AG04449 (cell line): ENCODE measurements around the gene CCR8.

ENCODE experiments used
- CTCF ChIA-PET: fragments of 350-600 bp; formaldehyde crosslinking; extraction: SDS; loops from one replicate; lab custom pipeline; 2021; ENCODE audit warnings: antibody characterized with exemption; lab: Yijun Ruan, JAX
- POLR2A ChIA-PET: fragments of 400-600, 350-600 bp; formaldehyde crosslinking; extraction: SDS; loops from one replicate; lab custom pipeline; 2020; ENCODE audit warnings: antibody characterized with exemption, inconsistent platforms; lab: Yijun Ruan, JAX
- DNase-seq: peaks from one replicate; pipeline ENCODE4 v3.0.0-alpha.2; 2010; ENCODE audit warnings: low read depth, low spot score
- H3K4me3 ChIP-seq: 2 replicates; pipeline ENCODE4 v1.5.1; 2011; ENCODE audit warnings: low read depth, mild to moderate bottlenecking, control low read depth, low read length
- CTCF ChIP-seq: IDR thresholded peaks from one replicate; pipeline ENCODE4 v1.5.1; 2011; ENCODE audit warnings: mild to moderate bottlenecking, moderate library complexity, low read length, control low read depth, inconsistent platforms; ENCODE audit not compliant: insufficient read depth; ENCODE audit errors: missing control alignments

CCR8 gene

GRCh38 chr3:39285332-39285731, 44.2 kb upstream of the CCR8 start:
- ChIA-PET CTCF (interaction anchor here (1.0 to 14.7 kb wide), 7 partner anchors 11 to 219 kb away, joined by 3 to 574 read pairs (median 11); partner anchors contain the start of genes GORASP1, TTC21A and XIRP1), POLR2A (no interaction called here)
- no peak for DNase-seq
- no peak for TF ChIP-seq CTCF
- H3K4me3 ChIP-seq: no peak overlapping the region

- DNase-seq: no peak
- CTCF ChIA-PET: interaction anchor here (0.8 to 14.7 kb wide), 14 partner anchors 9 to 284 kb away, joined by 3 to 574 read pairs (median 8); partner anchors contain the start of genes CX3CR1, GORASP1, TTC21A and XIRP1
- no peak overlapping the region for H3K4me3 ChIP-seq
- no peak for TF ChIP-seq CTCF
- POLR2A ChIA-PET: no interaction called here
Observed at GRCh38 chr3:39286771-39287170, 42.7 kb upstream of the CCR8 start.

- no peak overlapping the region for H3K4me3 ChIP-seq
- POLR2A ChIA-PET: no interaction called here
- CTCF ChIA-PET: interaction anchor here (1.0 to 14.7 kb wide), 45 partner anchors 9 to 285 kb away, joined by 3 to 574 read pairs (median 6); partner anchors contain the start of genes CX3CR1, GORASP1, TTC21A and XIRP1
- DNase-seq: no peak
- no peak for TF ChIP-seq CTCF
Observed at GRCh38 chr3:39287216-39288164, 42.0 kb upstream of the CCR8 start.

GRCh38 chr3:39288300-39288808, 41.2 kb upstream of the CCR8 start:
- no peak for DNase-seq
- peak; percentile 93 for TF ChIP-seq CTCF
- ChIA-PET POLR2A (no interaction called here), CTCF (interaction anchor here (1.0 to 14.7 kb wide), 45 partner anchors 8 to 285 kb away, joined by 3 to 574 read pairs (median 6); partner anchors contain the start of genes CX3CR1, GORASP1, TTC21A and XIRP1)
- H3K4me3 ChIP-seq: no peak overlapping the region

- ChIA-PET POLR2A (no interaction called here), CTCF (interaction anchor here (1.0 to 14.7 kb wide), 38 partner anchors 7 to 245 kb away, joined by 3 to 574 read pairs (median 6); partner anchors contain the start of genes CX3CR1, GORASP1, TTC21A and XIRP1)
- no peak for TF ChIP-seq CTCF
- no peak for DNase-seq
- no peak overlapping the region for H3K4me3 ChIP-seq
Observed at GRCh38 chr3:39289107-39289506, 40.4 kb upstream of the CCR8 start.
